Mesenchymal stem cell (in vitro differentiated cells and primary cell): Measurements from ENCODE around the gene NSRP1.

Experiments
- DNase-seq: peaks from one replicate; pipeline ENCODE4 v3.0.0-alpha.2; 2013
- H2AFZ ChIP-seq: one replicate; pipeline ENCODE4 v1.6.1; 2013; ENCODE audit warnings: low read depth, mild to moderate bottlenecking, control low read depth, inconsistent platforms, low read length, moderate library complexity
- H2AK5ac ChIP-seq: 2 replicates; pipeline ENCODE4 v1.6.1; 2013; ENCODE audit warnings: low read length, moderate library complexity, mild to moderate bottlenecking, inconsistent platforms; ENCODE audit not compliant: severe bottlenecking
- H2BK120ac ChIP-seq: one replicate; pipeline ENCODE4 v1.6.1; 2013; ENCODE audit warnings: low read depth, mild to moderate bottlenecking, inconsistent platforms, low read length, moderate library complexity
- H2BK12ac ChIP-seq, 2 experiments: one replicate each; pipeline ENCODE4 v1.6.1; 2013; ENCODE audit warnings: inconsistent platforms in 2 of 2, low read length in 2 of 2, mild to moderate bottlenecking in 2 of 2, moderate library complexity in 2 of 2, control low read depth in 1 of 2
- H2BK15ac ChIP-seq: one replicate; pipeline ENCODE4 v1.6.1; 2013; ENCODE audit warnings: mild to moderate bottlenecking, low read depth, inconsistent platforms; ENCODE audit not compliant: poor library complexity, severe bottlenecking
- H2BK5ac ChIP-seq: 2 replicates; pipeline ENCODE4 v1.6.1; 2013; ENCODE audit warnings: low read depth, mild to moderate bottlenecking, low read length, control low read depth, inconsistent platforms; ENCODE audit not compliant: poor library complexity, severe bottlenecking
- H3K14ac ChIP-seq, 2 experiments: one replicate each; pipeline ENCODE4 v1.6.1; 2013; ENCODE audit warnings: inconsistent platforms in 2 of 2, low read length in 2 of 2, control low read depth in 1 of 2, mild to moderate bottlenecking in 1 of 2, moderate library complexity in 1 of 2
- H3K18ac ChIP-seq, 2 experiments: one replicate each; pipeline ENCODE4 v1.6.1; 2013; ENCODE audit warnings: inconsistent platforms in 2 of 2, low read length in 2 of 2, control low read depth in 1 of 2, low read depth in 1 of 2, mild to moderate bottlenecking in 1 of 2
- H3K23ac ChIP-seq, 2 experiments: one replicate each; pipeline ENCODE4 v1.6.1; 2013; ENCODE audit warnings: inconsistent platforms in 2 of 2, low read length in 2 of 2, mild to moderate bottlenecking in 2 of 2, moderate library complexity in 2 of 2, control low read depth in 1 of 2
- H3K27ac ChIP-seq: 2 replicates; pipeline ENCODE4 v1.5.1; 2013; ENCODE audit warnings: mild to moderate bottlenecking, moderate library complexity, low read length, control low read depth, inconsistent platforms; ENCODE audit not compliant: poor library complexity, severe bottlenecking
- H3K27me3 ChIP-seq, 2 experiments: 2 replicates each; pipeline versions ENCODE4 v1.6.1 to v1.7.0; 2013; ENCODE audit warnings: low read length in 2 of 2, mild to moderate bottlenecking in 2 of 2, moderate library complexity in 2 of 2, control low read depth in 1 of 2, inconsistent platforms in 1 of 2; ENCODE audit not compliant: control insufficient read depth in 1 of 2, insufficient read depth in 1 of 2
- H3K36me3 ChIP-seq, 2 experiments: 2 replicates each; pipeline versions ENCODE4 v1.6.1 to v1.7.0; 2013; ENCODE audit warnings: low read length in 2 of 2, control low read depth in 1 of 2, inconsistent platforms in 1 of 2, low read depth in 1 of 2, mild to moderate bottlenecking in 1 of 2; ENCODE audit not compliant: insufficient read depth in 2 of 2, control insufficient read depth in 1 of 2
- H3K4ac ChIP-seq, 2 experiments: one replicate each; pipeline ENCODE4 v1.6.1; 2013; ENCODE audit warnings: inconsistent platforms in 2 of 2, low read length in 2 of 2, mild to moderate bottlenecking in 2 of 2, moderate library complexity in 2 of 2, control low read depth in 1 of 2, low read depth in 1 of 2
- H3K4me1 ChIP-seq: 2 replicates; pipeline ENCODE4 v1.6.1; 2013; ENCODE audit warnings: low read depth, low read length, control low read depth; ENCODE audit not compliant: control insufficient read depth, insufficient read depth
- H3K4me2 ChIP-seq: 2 replicates; pipeline ENCODE4 v1.6.1; 2013; ENCODE audit warnings: low read length, mild to moderate bottlenecking, inconsistent platforms; ENCODE audit not compliant: poor library complexity, severe bottlenecking
- H3K4me3 ChIP-seq, 2 experiments: 2 replicates each; pipeline versions ENCODE4 v1.5.1 to v1.7.0; 2013; ENCODE audit warnings: low read length in 2 of 2, mild to moderate bottlenecking in 2 of 2, control low read depth in 1 of 2, low read depth in 1 of 2; ENCODE audit not compliant: insufficient read depth in 1 of 2
- H3K79me1 ChIP-seq: replicated peaks from 2 replicates; pipeline ENCODE4 v1.6.1; 2013; ENCODE audit warnings: mild to moderate bottlenecking, control low read depth, low read length, inconsistent platforms; ENCODE audit not compliant: poor library complexity, severe bottlenecking
- H3K9ac ChIP-seq: 2 replicates; pipeline ENCODE4 v1.7.0; 2013; ENCODE audit warnings: mild to moderate bottlenecking, low read length, moderate library complexity
- H3K9me3 ChIP-seq: 2 replicates; pipeline ENCODE4 v1.7.0; 2013; ENCODE audit warnings: mild to moderate bottlenecking, low read length; ENCODE audit not compliant: control insufficient read depth
- H4K8ac ChIP-seq: one replicate; pipeline ENCODE4 v1.6.1; 2013; ENCODE audit warnings: inconsistent platforms, mild to moderate bottlenecking, low read length, moderate library complexity
- H4K91ac ChIP-seq: one replicate; pipeline ENCODE4 v1.6.1; 2013; ENCODE audit warnings: mild to moderate bottlenecking, low read length, inconsistent platforms
- WGBS: methylation state at CpG from one replicate; pipeline ENCODE4 v1.1.7; 2013; ENCODE audit warnings: mixed read lengths; 5-methylcytosine and 5-hydroxymethylcytosine counted together

NSRP1 gene

DNA sequence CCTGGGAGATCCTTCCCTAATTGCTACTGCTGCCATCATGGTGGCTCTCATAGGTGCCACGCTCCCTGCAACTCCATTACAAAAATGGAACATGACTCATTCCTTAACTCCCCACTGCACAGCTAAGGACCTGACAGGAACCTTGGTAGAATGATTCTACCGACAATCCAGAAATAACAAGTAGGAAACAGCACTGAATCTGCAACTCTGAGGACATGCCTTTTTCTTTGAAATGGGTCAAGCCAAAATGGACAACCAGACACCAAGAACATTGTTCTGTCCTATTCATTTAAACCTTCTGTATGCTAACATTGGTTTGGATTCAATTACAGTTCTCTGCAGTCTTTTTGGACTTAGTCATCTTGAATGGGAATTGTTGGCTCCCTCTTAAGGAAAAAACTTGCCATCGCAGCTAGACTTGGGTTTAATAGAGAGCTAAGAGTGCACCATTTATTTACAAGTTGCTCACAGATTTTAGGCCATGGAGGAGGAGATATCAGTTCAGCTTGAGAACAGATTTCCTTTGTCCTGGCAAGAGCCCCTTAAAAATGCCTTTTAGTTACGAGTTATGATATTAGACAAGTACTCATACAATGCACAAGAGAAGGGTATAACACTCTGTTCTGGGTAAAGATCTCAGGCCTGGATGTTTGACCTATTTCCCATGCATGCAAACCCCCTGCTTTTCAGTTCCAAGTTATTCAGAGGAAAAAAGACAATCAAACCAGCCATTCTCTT is 20.9 kb upstream of the NSRP1 start:
- Histone ChIP-seq H3K4me2 (no peak overlapping the region), H4K8ac (no peak overlapping the region), H4K91ac (no peak overlapping the region), H3K23ac (no peak overlapping the region), H2BK12ac (no peak overlapping the region), H3K9me3 (no peaks in the 10 kb centered on the region), H3K9ac (no peak overlapping the region), H3K4me1 (peaks cover 2% of the 10 kb centered on the region), H3K36me3 (no peaks in the 10 kb centered on the region), H3K27me3 (no peaks in the 10 kb centered on the region), H3K4ac (no peak overlapping the region), H2AK5ac (no peak overlapping the region), H2BK120ac (no peak overlapping the region), H3K4me3 (peak overlapping the region in 1 of 2 experiments; percentile 17), H3K18ac (no peak overlapping the region), H2BK5ac (no peak overlapping the region), H3K14ac (no peak overlapping the region), H3K27ac (peak overlapping the region; percentile 20), H2AFZ (peak overlapping the region; percentile 14), H2BK15ac (no peak overlapping the region), H3K79me1 (no peaks in the 10 kb centered on the region)
- DNase-seq: peak; percentile 86
- 57% methylated on average over 4 of the region's 4 CpGs for WGBS

DNA sequence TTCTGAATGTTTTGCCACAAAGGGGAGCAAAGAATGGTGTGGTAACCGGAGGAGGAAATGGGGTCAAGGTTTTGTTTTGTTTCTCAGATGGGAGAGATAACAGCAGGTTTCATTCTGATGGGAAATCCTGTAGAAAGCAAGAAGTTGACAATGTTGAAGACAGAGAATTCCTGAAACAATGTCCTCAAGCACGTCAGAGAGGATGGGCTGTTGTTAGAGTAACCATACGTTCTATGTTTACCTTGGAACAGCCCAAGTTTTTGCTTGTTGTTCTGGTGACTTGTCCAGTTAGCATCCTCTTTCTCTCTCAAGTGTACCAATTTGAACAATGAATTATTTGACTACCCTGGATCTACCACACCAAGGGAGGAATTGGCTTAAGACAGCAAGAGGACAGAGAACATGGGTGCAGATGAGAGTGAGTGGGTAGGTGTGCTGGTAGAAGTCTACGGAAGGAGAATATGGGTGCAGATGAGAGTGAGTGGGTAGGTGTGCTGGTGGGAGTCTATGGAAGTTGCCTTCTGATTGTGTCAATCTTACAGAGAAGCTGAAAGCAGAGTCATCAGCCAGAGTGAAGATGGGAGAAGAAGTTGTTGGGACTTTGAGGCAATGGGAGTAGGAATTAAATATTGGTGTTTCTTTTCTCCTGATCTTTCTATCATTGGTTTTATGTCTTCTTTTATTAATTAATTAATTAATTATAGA is 14.8 kb upstream of the NSRP1 start:
- Histone ChIP-seq H3K4me2 (no peak overlapping the region), H2AK5ac (no peak overlapping the region), H2BK120ac (no peak overlapping the region), H2BK5ac (no peak overlapping the region), H3K4ac (no peak overlapping the region), H4K8ac (no peak overlapping the region), H3K9me3 (no peaks in the 10 kb centered on the region), H3K23ac (no peak overlapping the region), H3K14ac (no peak overlapping the region), H2AFZ (no peak overlapping the region), H3K4me3 (no peak overlapping the region), H3K79me1 (no peaks in the 10 kb centered on the region), H3K9ac (no peak overlapping the region), H3K36me3 (no peaks in the 10 kb centered on the region), H3K18ac (no peak overlapping the region), H3K27ac (no peak overlapping the region), H2BK12ac (no peak overlapping the region), H4K91ac (no peak overlapping the region), H3K27me3 (peaks cover 0 to 7% of the 10 kb centered on the region in 2 experiments), H3K4me1 (peaks cover 3% of the 10 kb centered on the region), H2BK15ac (no peak overlapping the region)
- WGBS: 93% methylated on average over 4 of the region's 4 CpGs
- no peak for DNase-seq

DNA sequence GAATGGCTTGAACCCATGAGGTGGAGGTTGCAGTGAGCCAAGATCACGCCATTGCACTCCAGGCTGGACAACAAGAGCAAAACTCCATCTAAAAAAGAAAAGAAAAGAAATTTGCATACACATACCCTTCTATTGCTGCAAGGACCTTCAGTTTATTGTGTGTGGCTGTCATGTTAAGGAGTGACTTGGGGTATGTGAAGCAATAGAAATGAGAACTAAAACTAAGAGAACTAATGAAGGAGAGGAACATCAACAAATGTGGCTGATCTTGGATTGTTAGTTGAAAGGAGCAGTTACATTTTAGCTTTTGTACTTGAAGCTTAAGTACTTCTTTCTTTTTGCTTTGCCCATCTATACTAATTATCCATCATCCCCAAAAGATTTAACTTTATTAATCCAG is 12.7 kb upstream of the NSRP1 start:
- H3K9ac ChIP-seq: peak overlapping the region; percentile 92
- no peak overlapping the region for H3K18ac ChIP-seq
- no peak overlapping the region for H3K4me2 ChIP-seq
- no peak overlapping the region for H2BK5ac ChIP-seq
- H4K8ac ChIP-seq: no peak overlapping the region
- no peak for DNase-seq
- no peak overlapping the region for H3K27ac ChIP-seq
- no peak overlapping the region for H3K4me3 ChIP-seq
- H3K79me1 ChIP-seq: no peaks in the 10 kb centered on the region
- WGBS: no CpG with 5 or more reads among the region's 1 CpG
- no peaks in the 10 kb centered on the region for H3K36me3 ChIP-seq
- H3K14ac ChIP-seq: no peak overlapping the region
- H3K23ac ChIP-seq: no peak overlapping the region
- no peaks in the 10 kb centered on the region for H3K9me3 ChIP-seq
- H3K27me3 ChIP-seq: peaks cover 0 to 7% of the 10 kb centered on the region in 2 experiments
- no peak overlapping the region for H2AFZ ChIP-seq
- H3K4ac ChIP-seq: no peak overlapping the region
- peaks cover 3% of the 10 kb centered on the region for H3K4me1 ChIP-seq
- H2BK120ac ChIP-seq: no peak overlapping the region
- no peak overlapping the region for H4K91ac ChIP-seq
- no peak overlapping the region for H2AK5ac ChIP-seq
- H2BK12ac ChIP-seq: no peak overlapping the region
- H2BK15ac ChIP-seq: no peak overlapping the region

DNA sequence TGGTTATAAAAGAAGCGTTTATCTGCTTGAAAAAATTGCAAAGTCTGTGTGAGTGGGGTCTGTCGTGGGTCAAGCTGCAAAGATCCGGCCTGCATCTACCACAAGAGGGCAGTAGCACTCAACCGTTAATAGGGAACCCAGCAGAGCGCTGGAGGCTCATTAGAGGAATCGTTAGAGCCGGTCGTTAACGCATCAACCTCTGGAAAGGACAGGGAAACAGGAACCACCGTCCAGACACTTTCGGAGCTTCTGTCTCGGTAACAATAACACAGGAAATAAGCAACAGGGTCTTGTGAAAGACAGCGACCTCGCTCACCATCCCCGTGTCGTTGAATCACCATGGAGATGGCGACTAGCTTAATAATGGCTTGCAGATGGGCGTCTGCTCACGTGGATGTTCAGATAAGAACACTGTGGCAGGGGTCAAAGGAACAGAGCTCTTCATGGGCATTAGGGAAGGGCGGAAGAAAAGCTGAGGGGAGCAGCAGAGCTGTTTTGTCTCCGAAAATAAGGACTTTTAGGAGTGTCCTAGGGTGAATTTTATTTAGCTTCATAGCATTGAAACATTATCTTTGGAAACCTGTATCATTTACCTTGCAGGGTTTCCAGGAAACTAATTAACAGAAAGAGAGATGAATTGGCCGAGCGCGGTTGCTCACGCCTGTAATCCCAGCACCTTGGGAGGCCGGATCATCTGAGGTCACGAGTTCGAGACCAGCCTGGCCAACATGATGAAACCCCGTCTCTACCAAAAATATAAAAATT is 11.9 kb upstream of the NSRP1 start:
- 24% methylated on average over 29 of the region's 29 CpGs for WGBS
- peak overlapping the region; percentile 98 for H3K4me2 ChIP-seq
- no peak overlapping the region for H2BK120ac ChIP-seq
- H3K18ac ChIP-seq: peak overlapping the region in 1 of 2 experiments; percentile 49
- H3K4me1 ChIP-seq: peaks cover 3% of the 10 kb centered on the region
- H3K4me3 ChIP-seq: peak overlapping the region; percentile 47 to 82
- H2BK5ac ChIP-seq: no peak overlapping the region
- no peak overlapping the region for H2AK5ac ChIP-seq
- peak overlapping the region; percentile 92 for H3K9ac ChIP-seq
- H2AFZ ChIP-seq: peak overlapping the region; percentile 90
- peak overlapping the region in 1 of 2 experiments; percentile 82 for H2BK12ac ChIP-seq
- H3K14ac ChIP-seq: no peak overlapping the region
- peak overlapping the region; percentile 60 for H4K8ac ChIP-seq
- H3K36me3 ChIP-seq: no peaks in the 10 kb centered on the region
- H2BK15ac ChIP-seq: no peak overlapping the region
- no peak overlapping the region for H3K27ac ChIP-seq
- H3K23ac ChIP-seq: no peak overlapping the region
- no peaks in the 10 kb centered on the region for H3K79me1 ChIP-seq
- H3K9me3 ChIP-seq: no peaks in the 10 kb centered on the region
- DNase-seq: peak; percentile 96
- H3K4ac ChIP-seq: peak overlapping the region in 1 of 2 experiments; percentile 62
- H4K91ac ChIP-seq: peak overlapping the region; percentile 23
- H3K27me3 ChIP-seq: peaks cover 0 to 7% of the 10 kb centered on the region in 2 experiments
